Duodenal mucosa (tissue), 2 donors: ENCODE measurements around the gene NR1D1.
A peak's percentile ranks its signal among the peaks of the same experiment; 100 is the strongest.

Experiments
- H3K27ac ChIP-seq: one replicate; pipeline ENCODE4 v1.7.0; 2013; ENCODE audit warnings: low read depth, low read length
- H3K27me3 ChIP-seq, 2 donors: one replicate each; pipeline ENCODE4 v1.7.0; 2013; ENCODE audit warnings: low read length in 2 of 2, control low read depth in 1 of 2; ENCODE audit not compliant: insufficient read depth in 2 of 2, control insufficient read depth in 1 of 2
- H3K36me3 ChIP-seq, 2 donors: one replicate each; pipeline ENCODE4 v1.7.0; 2013; ENCODE audit warnings: low read length in 2 of 2, control low read depth in 1 of 2; ENCODE audit not compliant: insufficient read depth in 2 of 2, control insufficient read depth in 1 of 2
- H3K4me1 ChIP-seq, 2 donors: one replicate each; pipeline ENCODE4 v1.7.0; 2013; ENCODE audit warnings: low read length in 2 of 2, control low read depth in 1 of 2; ENCODE audit not compliant: insufficient read depth in 2 of 2, control insufficient read depth in 1 of 2
- H3K4me3 ChIP-seq, 2 donors: one replicate each; pipeline ENCODE4 v1.7.0; 2013; ENCODE audit warnings: low read length in 2 of 2, low read depth in 1 of 2
- H3K9ac ChIP-seq, 2 donors: one replicate each; pipeline ENCODE4 v1.7.0; 2013; ENCODE audit warnings: low read length in 2 of 2, low read depth in 1 of 2
- H3K9me3 ChIP-seq, 2 donors: one replicate each; pipeline ENCODE4 v1.7.0; 2013; ENCODE audit warnings: low read length in 2 of 2, control low read depth in 1 of 2; ENCODE audit not compliant: control insufficient read depth in 1 of 2

The NR1D1 gene

GRCh38 chr17:40095351-40095943, 4.9 kb downstream of the NR1D1 start:
- H3K27ac ChIP-seq, result peak overlapping the region; percentile 64
- no peaks in the 10 kb centered on the region for H3K27me3 ChIP-seq
- peaks cover 39 to 49% of the 10 kb centered on the region in 2 donors for H3K4me1 ChIP-seq
- H3K36me3 ChIP-seq, result peaks cover 21 to 46% of the 10 kb centered on the region in 2 donors
- peak overlapping the region; percentile 12 to 14 for H3K9ac ChIP-seq
- no peaks in the 10 kb centered on the region for H3K9me3 ChIP-seq
- no peak overlapping the region for H3K4me3 ChIP-seq

GRCh38 chr17:40094874-40095273, 5.5 kb downstream of the NR1D1 start:
- Histone ChIP-seq H3K27ac (peak overlapping the region; percentile 28), H3K9ac (peak overlapping the region in 1 of 2 donors; percentile 8), H3K27me3 (no peaks in the 10 kb centered on the region), H3K36me3 (peaks cover 21 to 50% of the 10 kb centered on the region in 2 donors), H3K4me1 (peaks cover 39 to 44% of the 10 kb centered on the region in 2 donors), H3K4me3 (no peak overlapping the region), H3K9me3 (no peaks in the 10 kb centered on the region)

DNA sequence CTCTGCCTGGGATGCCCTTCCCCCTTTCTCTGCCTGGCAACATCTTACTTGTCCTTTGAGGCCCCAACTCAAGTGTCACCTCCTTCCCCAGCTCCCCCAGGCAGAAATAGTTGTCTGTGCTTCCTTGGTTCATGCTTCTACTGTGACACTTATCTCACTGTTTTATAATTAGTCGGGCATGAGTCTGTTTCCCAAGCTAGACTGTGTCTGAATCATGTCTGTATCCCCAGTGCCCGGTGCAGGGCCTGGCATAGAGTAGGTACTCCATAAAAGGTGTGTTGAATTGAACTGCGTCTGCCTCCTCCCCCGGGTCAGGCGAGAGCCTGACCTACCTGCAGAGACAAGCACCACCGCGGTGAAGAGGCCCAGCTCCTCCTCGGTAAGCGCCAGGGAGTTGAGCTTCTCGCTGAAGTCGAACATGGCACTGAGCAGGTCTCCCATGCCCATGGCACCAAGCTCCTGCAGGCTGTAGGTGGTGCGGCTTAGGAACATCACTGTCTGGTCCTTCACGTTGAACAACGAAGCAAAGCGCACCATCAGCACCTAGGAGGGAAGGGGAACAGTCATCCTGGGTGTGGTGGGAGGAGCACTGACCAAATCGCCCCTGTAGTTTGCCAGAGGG, 6.7 kb downstream of the NR1D1 start:
- Histone ChIP-seq H3K36me3 (peaks cover 29 to 61% of the 10 kb centered on the region in 2 donors), H3K27me3 (no peaks in the 10 kb centered on the region), H3K4me1 (peaks cover 38 to 39% of the 10 kb centered on the region in 2 donors), H3K27ac (no peak overlapping the region), H3K4me3 (no peak overlapping the region), H3K9ac (no peak overlapping the region), H3K9me3 (no peaks in the 10 kb centered on the region)

- peak overlapping the region; percentile 8 for H3K27ac ChIP-seq
- H3K4me1 ChIP-seq, result peaks cover 32 to 33% of the 10 kb centered on the region in 2 donors
- H3K9me3 ChIP-seq, result no peaks in the 10 kb centered on the region
- peaks cover 33 to 64% of the 10 kb centered on the region in 2 donors for H3K36me3 ChIP-seq
- H3K27me3 ChIP-seq, result no peaks in the 10 kb centered on the region
- H3K9ac ChIP-seq, result no peak overlapping the region
- H3K4me3 ChIP-seq, result no peak overlapping the region
These were observed 7.3 kb downstream of the NR1D1 start for GRCh38 chr17:40093005-40093579.

DNA sequence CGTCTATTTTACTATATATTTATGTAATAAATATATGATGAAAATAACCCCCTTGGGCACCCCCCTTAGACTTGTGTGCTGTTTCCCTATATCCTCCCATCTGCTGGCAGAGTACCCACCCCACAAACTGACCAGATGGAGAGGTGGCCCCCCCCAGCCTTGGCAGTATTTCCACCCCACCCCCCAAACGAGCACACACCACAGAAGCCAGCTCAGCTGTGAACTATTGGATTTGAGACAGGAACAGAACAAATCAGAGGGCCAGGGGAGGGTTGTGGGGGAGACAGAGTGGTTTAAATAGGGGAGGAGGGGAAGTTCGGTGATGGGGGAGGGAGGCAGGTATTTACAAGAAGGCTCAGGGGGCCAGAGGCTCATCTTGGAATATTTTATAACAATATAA, 7.8 kb downstream of the NR1D1 start:
- H3K4me3 ChIP-seq, result no peak overlapping the region
- H3K9ac ChIP-seq, result no peak overlapping the region
- no peaks in the 10 kb centered on the region for H3K27me3 ChIP-seq
- H3K9me3 ChIP-seq, result no peaks in the 10 kb centered on the region
- peaks cover 36 to 69% of the 10 kb centered on the region in 2 donors for H3K36me3 ChIP-seq
- H3K27ac ChIP-seq, result no peak overlapping the region
- H3K4me1 ChIP-seq, result peaks cover 27 to 28% of the 10 kb centered on the region in 2 donors

DNA sequence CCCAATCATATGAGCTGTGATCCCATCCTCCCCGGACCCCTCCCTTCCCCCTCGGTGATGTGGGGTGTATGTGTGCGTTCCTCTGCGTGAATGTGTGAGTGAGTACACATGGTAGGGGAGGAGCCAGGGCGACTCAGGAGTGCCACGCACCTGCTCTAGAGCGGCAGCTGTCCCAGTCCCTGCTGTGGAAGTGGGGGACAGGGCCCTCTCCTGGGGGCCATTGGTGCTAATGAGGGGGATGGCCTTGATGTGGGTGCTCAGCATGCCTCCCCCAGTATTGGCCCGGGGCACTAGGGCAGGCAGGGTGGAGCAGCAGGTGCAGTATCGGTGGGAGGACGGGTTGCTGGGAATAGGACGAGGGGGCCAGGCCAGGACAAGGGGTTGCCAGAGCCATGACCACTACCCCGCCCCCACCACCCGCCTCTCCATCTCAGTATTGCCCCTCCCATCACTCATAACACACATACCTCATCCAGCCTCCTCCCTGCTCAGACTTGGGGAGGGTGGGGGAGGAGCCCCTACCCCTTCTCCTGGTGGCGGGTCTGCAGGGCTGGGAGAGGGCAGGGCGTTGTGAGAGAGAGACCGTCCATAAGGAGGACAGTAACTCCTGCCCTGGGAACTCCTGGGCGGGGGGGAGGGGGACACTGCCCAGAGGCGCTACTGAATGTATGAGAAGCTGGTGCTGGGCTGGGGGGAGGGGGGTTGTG, 8.5 kb downstream of the NR1D1 start:
- H3K9me3 ChIP-seq, result no peaks in the 10 kb centered on the region
- no peak overlapping the region for H3K4me3 ChIP-seq
- H3K4me1 ChIP-seq, result peaks cover 19 to 20% of the 10 kb centered on the region in 2 donors
- no peak overlapping the region for H3K27ac ChIP-seq
- no peaks in the 10 kb centered on the region for H3K27me3 ChIP-seq
- H3K36me3 ChIP-seq, result peaks cover 43 to 72% of the 10 kb centered on the region in 2 donors
- no peak overlapping the region for H3K9ac ChIP-seq

- Histone ChIP-seq H3K9me3 (no peaks in the 10 kb centered on the region), H3K4me1 (peaks cover 5 to 7% of the 10 kb centered on the region in 2 donors), H3K27ac (no peak overlapping the region), H3K36me3 (peaks cover 42 to 71% of the 10 kb centered on the region in 2 donors), H3K9ac (no peak overlapping the region), H3K27me3 (no peaks in the 10 kb centered on the region), H3K4me3 (no peak overlapping the region)
These were observed 9.9 kb downstream of the NR1D1 start for GRCh38 chr17:40090237-40091119.

GRCh38 chr17:40089077-40089895, 11.1 kb downstream of the NR1D1 start:
- Histone ChIP-seq H3K9me3 (no peaks in the 10 kb centered on the region), H3K4me1 (no peaks in the 10 kb centered on the region), H3K9ac (no peak overlapping the region), H3K27ac (no peak overlapping the region), H3K4me3 (no peak overlapping the region), H3K27me3 (no peaks in the 10 kb centered on the region), H3K36me3 (peaks cover 47 to 68% of the 10 kb centered on the region in 2 donors)
